A673 (cell line): ENCODE measurements around the gene GULP1. TPM values are rescaled to one million over a fixed set of nuclear protein-coding genes. Genes with fewer than 3 reads are reported as not detected.

Experiments
- BruUV-seq: library from RNA; stranded (reverse); fragments of 400-500 nt; replicated peaks from 2 replicates; lab custom pipeline; 2021; lab: Mats Ljungman, UMichigan
- CTCF ChIA-PET: fragments of 300-600 bp; sonication (Branson Sonifier 250); formaldehyde crosslinking; loops from one replicate; lab custom pipeline; 2022; ENCODE audit warnings: antibody characterized with exemption; lab: Charles Lee
- POLR2A ChIA-PET: fragments of 300-600 bp; sonication (Branson Sonifier 250); formaldehyde crosslinking; loops from one replicate; lab custom pipeline; 2022; ENCODE audit warnings: antibody characterized with exemption; ENCODE audit not compliant: low non-redundant PET; lab: Charles Lee
- DNase-seq: peaks from one replicate; pipeline ENCODE4 v3.0.0-alpha.2; 2015; ENCODE audit warnings: low spot score
- H3K27ac ChIP-seq: fragments of 200-600 bp; sonication (generic); 2 replicates; pipeline ENCODE4 v1.5.1; 2016; ENCODE audit warnings: mixed run types, low read depth, mild to moderate bottlenecking, mixed read lengths, antibody characterized with exemption, low read length; ENCODE audit not compliant: poor library complexity, severe bottlenecking
- H3K27me3 ChIP-seq: fragments of 200-600 bp; sonication (generic); replicated peaks from 2 replicates; pipeline ENCODE4 v1.6.1; 2017; ENCODE audit warnings: mixed run types, low read depth, mild to moderate bottlenecking, mixed read lengths, antibody characterized with exemption, low read length; ENCODE audit not compliant: insufficient read depth, poor library complexity
- H3K36me3 ChIP-seq: fragments of 200-600 bp; sonication (generic); 2 replicates; pipeline ENCODE4 v1.6.1; 2016; ENCODE audit warnings: mixed run types, mild to moderate bottlenecking, mixed read lengths, antibody characterized with exemption, low read length; ENCODE audit not compliant: insufficient read depth, poor library complexity, severe bottlenecking
- H3K4me1 ChIP-seq: fragments of 200-600 bp; sonication (generic); 2 replicates; pipeline ENCODE4 v1.6.1; 2017; ENCODE audit warnings: mixed run types, mild to moderate bottlenecking, mixed read lengths, antibody characterized with exemption, low read length; ENCODE audit not compliant: insufficient read depth, poor library complexity, severe bottlenecking
- H3K4me3 ChIP-seq: fragments of 200-600 bp; sonication (generic); 2 replicates; pipeline ENCODE4 v1.5.1; 2016; ENCODE audit warnings: low read depth, mixed run types, mild to moderate bottlenecking, mixed read lengths, low read length; ENCODE audit not compliant: poor library complexity, severe bottlenecking
- H3K9me3 ChIP-seq: fragments of 200-600 bp; sonication (generic); 2 replicates; pipeline ENCODE4 v1.6.1; 2016; ENCODE audit warnings: mixed run types, low read depth, mild to moderate bottlenecking, mixed read lengths, antibody characterized with exemption, low read length; ENCODE audit not compliant: poor library complexity, severe bottlenecking
- CTCF ChIP-seq: fragments of 300-800, 200-600 bp; sonication (generic); conservative IDR thresholded peaks from 2 replicates; pipeline ENCODE4 v1.5.1; 2017; ENCODE audit warnings: low read depth, mild to moderate bottlenecking, antibody characterized with exemption, low read length, moderate library complexity, mixed read lengths
- EZH2 ChIP-seq: fragments of 200-600 bp; sonication (generic); IDR thresholded peaks from 2 replicates; pipeline ENCODE4 v1.6.1; 2017; ENCODE audit warnings: borderline replicate concordance, low read depth, mild to moderate bottlenecking, mixed read lengths, antibody characterized with exemption, low read length; ENCODE audit not compliant: poor library complexity, severe bottlenecking
- intact Hi-C: fragments of 100-400 bp; cut with micrococcal nuclease; formaldehyde crosslinking; loops from one replicate; pipeline ENCODE4 v1.10.0; 2022; ENCODE audit not compliant: unreplicated experiment
- total RNA-seq: library from RNA; stranded (reverse); gene quantifications from 2 replicates; pipeline ENCODE4 v1.2.3, GENCODE V29; 2021

The GULP1 gene
- total RNA-seq, 1 experiment from 2014 or later: 7.2 TPM

DNA sequence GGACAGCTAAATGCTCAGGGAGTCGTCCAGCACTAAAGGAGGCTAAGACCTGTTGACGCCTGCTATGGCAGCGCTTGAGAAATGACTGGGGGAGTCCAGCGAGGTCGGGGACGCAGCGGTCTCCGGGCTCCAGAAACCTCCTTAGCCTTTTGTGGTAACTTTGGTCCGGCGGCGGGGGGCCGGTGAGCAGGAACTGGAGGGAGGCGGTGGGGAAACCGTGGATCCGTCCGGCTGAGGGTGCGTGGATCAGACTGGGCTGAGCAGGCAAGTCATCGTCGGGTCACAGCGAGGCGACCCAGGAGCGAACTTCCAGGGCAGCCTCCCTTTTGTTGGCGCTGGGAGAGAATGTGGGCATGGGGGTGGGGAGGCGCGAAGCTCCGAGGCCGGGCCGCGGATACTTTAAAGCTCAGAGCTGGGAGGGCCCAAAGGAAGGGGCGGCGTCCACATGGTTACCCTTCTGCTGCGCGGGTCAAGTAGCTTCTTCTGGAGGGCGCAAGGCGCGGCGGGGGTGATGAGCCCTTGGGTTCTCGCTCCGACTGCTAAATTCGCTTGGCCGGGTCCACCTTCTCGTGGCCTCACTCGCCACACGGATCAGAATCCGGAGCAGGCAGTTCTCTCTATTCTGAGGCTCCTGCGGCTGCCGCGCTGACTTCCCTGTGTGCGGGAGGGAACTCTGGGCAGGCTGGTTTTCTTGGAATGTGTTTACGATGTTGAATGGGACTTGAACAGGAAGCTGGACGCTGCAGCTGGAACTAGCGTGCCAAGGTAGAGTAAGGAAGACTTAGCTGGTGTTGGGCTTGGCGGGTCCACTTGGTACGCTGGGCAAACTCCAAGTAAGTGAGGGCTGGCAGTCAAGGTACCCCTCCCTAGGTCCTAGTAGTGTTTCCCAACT, 920 bp downstream of the GULP1 start:
- DNase-seq: peak; percentile 72
- H3K9me3 ChIP-seq: no peaks in the 10 kb centered on the region
- no peaks in the 10 kb centered on the region for H3K27me3 ChIP-seq
- peak overlapping the region; percentile 66 for H3K4me3 ChIP-seq
- ChIA-PET POLR2A (no interaction called here), CTCF (interaction anchor here (0.5 to 1.2 kb wide), 3 partner anchors 77 to 793 kb away, joined by 3 to 4 read pairs (median 4); no protein-coding TSS in a partner anchor)
- no TSS peak for BruUV-seq
- H3K4me1 ChIP-seq: peaks cover 9% of the 10 kb centered on the region
- no peaks in the 10 kb centered on the region for H3K36me3 ChIP-seq
- peak overlapping the region; percentile 47 for H3K27ac ChIP-seq
- TF ChIP-seq CTCF (no peak), EZH2 (no peak)
- intact Hi-C loops: loop anchor here (5.0 kb wide), 1 partner anchor 220 kb away; no protein-coding TSS in a partner anchor

DNA sequence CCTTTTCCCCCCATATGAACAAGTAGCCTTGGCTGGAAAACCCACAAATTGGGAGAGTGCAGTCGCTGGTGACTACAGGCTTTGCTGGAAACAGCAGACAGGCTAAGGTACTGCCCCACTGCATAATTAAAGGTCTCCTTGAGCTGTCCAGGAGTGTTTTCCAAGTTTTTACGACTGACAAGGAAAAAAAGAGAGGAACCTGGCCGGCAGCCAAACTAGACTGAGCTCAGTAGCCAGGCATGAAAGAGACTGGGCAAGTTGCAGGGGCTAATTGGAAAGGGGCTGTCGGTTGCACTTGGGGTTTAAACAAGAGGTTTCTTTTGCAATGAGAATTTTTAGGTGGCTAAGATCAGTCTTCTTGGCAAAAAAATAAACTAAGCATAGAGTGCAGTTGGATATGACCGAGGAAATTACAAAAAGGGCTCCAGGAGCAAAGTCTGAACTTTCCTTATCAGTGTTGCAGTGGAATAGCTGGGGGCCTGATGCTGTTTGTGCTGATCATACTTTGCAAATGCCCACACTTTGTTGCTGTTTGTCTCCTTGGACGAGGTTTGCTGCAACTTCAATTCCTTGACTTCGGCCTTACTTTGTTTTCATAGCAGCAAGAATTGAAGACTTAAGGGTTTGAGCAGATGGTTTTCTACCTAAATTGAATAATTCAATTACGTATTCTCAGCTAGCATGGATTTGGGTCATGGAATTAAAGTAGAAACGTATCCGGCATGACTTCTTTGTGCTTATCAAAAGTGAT, 2.1 kb downstream of the GULP1 start:
- no TSS peak for BruUV-seq
- POLR2A ChIA-PET: no interaction called here
- no peaks in the 10 kb centered on the region for H3K27me3 ChIP-seq

More for the DNA sequence above, 2.1 kb downstream of the GULP1 start:
- TF ChIP-seq EZH2 (no peak), CTCF (no peak)
- H3K4me1 ChIP-seq: peaks cover 9% of the 10 kb centered on the region
- H3K36me3 ChIP-seq: no peaks in the 10 kb centered on the region
- H3K9me3 ChIP-seq: no peaks in the 10 kb centered on the region
- peak overlapping the region; percentile 24 for H3K27ac ChIP-seq
- CTCF ChIA-PET: interaction anchor here (0.5 to 0.7 kb wide), 2 partner anchors 223 to 794 kb away, joined by 3 to 4 read pairs; no protein-coding TSS in a partner anchor
- DNase-seq: peak; percentile 49
- peak overlapping the region; percentile 66 for H3K4me3 ChIP-seq
- intact Hi-C loops: loop anchor here (5.0 kb wide), 1 partner anchor 219 kb away; no protein-coding TSS in a partner anchor
